K562 (cell line): ENCODE results near the gene FHIT.

ENCODE experiments used
- CTCF ChIP-seq, 3 experiments: IDR thresholded peaks in 2 of 3; conservative IDR thresholded peaks in 1 of 3; 2 replicates each; pipeline ENCODE4 v1.5.1; 2011 to 2012; ENCODE audit warnings: low read length in 3 of 3, mild to moderate bottlenecking in 3 of 3, control low read depth in 2 of 3, improper control_type of control experiment in 1 of 3, inconsistent platforms in 1 of 3, low read depth in 1 of 3, mixed read lengths in 1 of 3, moderate library complexity in 1 of 3; ENCODE audit not compliant: insufficient read depth in 2 of 3
- HLTF ChIP-seq: fragments of 450-650 bp; IDR thresholded peaks from 2 replicates; pipeline ENCODE4 v1.6.1; 2016
- HNRNPH1 ChIP-seq: fragments of 200-400 bp; formaldehyde crosslinking; optimal IDR thresholded peaks from 2 replicates; pipeline ENCODE3; 2017; ENCODE audit warnings: low read depth, mild to moderate bottlenecking, low read length, moderate library complexity
- LEF1 ChIP-seq: fragments of 450-650 bp; IDR thresholded peaks from 2 replicates; pipeline ENCODE4 v1.6.1; 2016; ENCODE audit warnings: mild to moderate bottlenecking
- NBN ChIP-seq: fragments of 450-650 bp; IDR thresholded peaks from 2 replicates; pipeline ENCODE4 v1.6.1; 2016; ENCODE audit warnings: low read depth, mild to moderate bottlenecking
- YY1 ChIP-seq, 3 experiments: IDR thresholded peaks; 2 replicates each; pipeline ENCODE4 v1.6.1; 2011; ENCODE audit warnings: low read length in 2 of 3, mild to moderate bottlenecking in 2 of 3, moderate library complexity in 2 of 3, borderline replicate concordance in 1 of 3, control low read depth in 1 of 3, low read depth in 1 of 3; ENCODE audit not compliant: insufficient read depth in 3 of 3, insufficient replicate concordance in 2 of 3, control insufficient read depth in 1 of 3, insufficient read length in 1 of 3; ENCODE audit errors: extremely low read depth in 1 of 3
- ZBTB17 ChIP-seq: fragments of 450-650 bp; formaldehyde crosslinking; IDR thresholded peaks from 2 replicates; pipeline ENCODE4 v1.4.0; 2020; ENCODE audit warnings: mild to moderate bottlenecking
- ZNF436 ChIP-seq: fragments of 250-450, 450-650 bp; sonication (Bioruptor Pico); formaldehyde crosslinking; IDR thresholded peaks from 2 replicates; pipeline ENCODE4 v1.7.0; 2020; ENCODE audit warnings: mild to moderate bottlenecking
- TF ChIP-seq, protein P1 (sequence below), 2 experiments: fragments of 450-650 bp in 1 of 2; sonication (generic) in 1 of 2; formaldehyde crosslinking in 1 of 2; IDR thresholded peaks in 1 of 2; conservative IDR thresholded peaks in 1 of 2; 2 replicates each; pipeline versions ENCODE4 v1.6.1 to v1.8.1; 2016 to 2023; ENCODE audit warnings: mild to moderate bottlenecking in 2 of 2, moderate library complexity in 2 of 2, inconsistent platforms in 1 of 2, missing genetic modification reagents in 1 of 2
- TF ChIP-seq, protein P2 (sequence below): fragments of 250-450 bp; sonication (Bioruptor Pico); IDR thresholded peaks from 2 replicates; pipeline ENCODE4 v1.5.0; 2021; ENCODE audit warnings: mild to moderate bottlenecking, moderate library complexity

DNA sequence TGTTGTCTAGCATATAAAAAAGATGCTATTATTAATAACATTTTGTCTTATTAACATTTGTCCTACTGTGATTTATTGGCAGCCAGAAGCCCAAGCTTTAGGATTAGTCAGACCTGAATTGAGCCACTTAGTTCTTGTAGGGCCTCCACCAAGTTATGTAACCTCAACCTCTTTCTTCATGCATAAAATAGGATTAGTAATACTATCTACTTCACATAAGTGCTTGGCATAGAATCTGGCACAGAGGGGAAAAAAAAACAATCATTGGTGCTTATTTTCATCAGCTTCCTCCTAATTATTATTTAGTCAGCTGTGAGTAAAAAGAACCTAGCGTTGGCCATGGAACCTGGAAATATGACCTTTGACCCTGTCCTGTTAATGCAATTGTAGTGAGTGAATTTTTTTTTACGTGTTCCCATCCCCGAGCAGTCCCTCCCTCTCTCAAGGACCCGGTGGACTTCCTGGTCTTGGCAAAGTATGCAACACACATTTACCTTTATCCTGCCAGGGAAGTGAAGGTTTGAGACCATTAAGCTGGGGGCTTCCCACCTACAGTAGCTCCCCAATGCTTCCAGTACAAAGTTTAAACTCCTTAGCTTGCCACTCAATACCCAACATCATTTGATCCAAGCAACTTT lies 136.8 kb downstream of the FHIT start:
- TF ChIP-seq ZNF436 (CRISPR knock-in tag) (no peak), ZBTB17 (no peak), NBN (no peak), HNRNPH1 (no peak), HLTF (no peak), CTCF (IDR thresholded peaks at IDR 0.05 in 2 of 3, conservative IDR thresholded peaks at IDR 0.05 in 1 of 3; ENCODE audit: insufficient read depth in 2 of 3, low read depth in 1 of 3, low read length in 3 of 3) (no peak), YY1 (IDR thresholded peaks at IDR 0.05; ENCODE audit: borderline replicate concordance in 1 of 3, control insufficient read depth in 1 of 3, extremely low read depth in 1 of 3, insufficient read depth in 3 of 3, insufficient read length in 1 of 3, insufficient replicate concordance in 2 of 3, low read depth in 1 of 3, low read length in 2 of 3) (no peak), LEF1 (no peak)
- TF ChIP-seq, protein P1, sequence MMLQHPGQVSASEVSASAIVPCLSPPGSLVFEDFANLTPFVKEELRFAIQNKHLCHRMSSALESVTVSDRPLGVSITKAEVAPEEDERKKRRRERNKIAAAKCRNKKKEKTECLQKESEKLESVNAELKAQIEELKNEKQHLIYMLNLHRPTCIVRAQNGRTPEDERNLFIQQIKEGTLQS (IDR thresholded peaks at IDR 0.05) = no peak
- TF ChIP-seq, protein P1 (CRISPR knock-in tag; conservative IDR thresholded peaks at IDR 0.05) = no peak
- TF ChIP-seq, protein P2, sequence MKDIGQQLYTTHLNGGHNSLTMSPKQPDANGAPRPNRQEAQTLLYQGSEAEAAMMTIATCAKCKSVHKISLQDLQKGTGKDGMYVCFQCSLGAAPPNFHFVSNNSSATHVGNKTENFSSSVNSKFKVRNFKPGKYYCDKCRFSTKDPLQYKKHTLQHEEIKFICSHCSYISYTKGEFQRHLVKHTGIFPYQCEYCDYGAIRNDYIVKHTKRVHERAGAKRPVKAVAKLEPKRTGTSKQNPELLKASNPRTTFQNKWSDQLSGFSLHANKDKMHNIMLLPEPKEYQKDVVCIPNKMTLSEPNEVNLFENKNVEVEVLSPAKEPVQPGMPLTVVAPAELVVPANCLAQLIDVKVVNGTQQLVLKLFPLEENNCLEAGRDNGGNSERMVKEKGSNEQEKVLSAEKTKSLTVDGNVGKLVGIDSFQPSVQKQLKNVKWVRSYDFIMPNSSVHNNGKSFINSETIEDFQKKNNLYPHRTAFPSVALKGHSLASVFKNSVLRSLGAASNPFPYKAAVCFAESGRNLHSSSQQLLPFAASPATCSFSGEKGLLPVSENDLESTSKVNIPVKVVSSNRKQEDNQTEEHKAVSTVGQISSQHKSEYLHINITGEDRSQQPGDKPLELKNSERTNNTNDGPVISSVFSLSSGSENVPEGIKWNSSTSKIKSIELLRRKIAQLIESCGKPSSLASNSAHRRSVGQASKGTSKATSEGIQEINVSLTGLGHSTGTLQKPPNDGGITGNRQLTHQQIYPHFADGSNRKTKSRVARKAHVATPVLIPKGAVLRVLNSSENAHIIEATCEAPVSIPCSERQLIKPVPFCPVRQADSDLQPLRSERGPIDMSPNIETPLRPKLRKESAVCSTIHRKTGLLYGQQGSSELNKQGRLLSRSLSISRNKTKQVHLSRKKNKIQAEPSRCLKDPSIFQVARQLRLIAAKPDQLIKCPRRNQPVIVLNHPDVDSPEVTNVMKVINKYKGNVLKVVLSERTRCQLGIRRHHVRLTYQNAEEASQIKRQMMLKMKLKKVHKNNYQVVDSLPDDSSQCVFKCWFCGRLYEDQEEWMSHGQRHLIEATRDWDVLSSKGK (CRISPR knock-in tag) = no peak
